22Rv1 (cell line): ENCODE data around the gene DYNLT2B.

Experiments used
- H3K27ac ChIP-seq: fragments of 450-650 bp; 2 replicates; pipeline ENCODE4 v1.5.1; 2017
- CTCF ChIP-seq: fragments of 450-650 bp; IDR thresholded peaks from 2 replicates; pipeline ENCODE4 v1.5.1; 2017; ENCODE audit warnings: mild to moderate bottlenecking
- ZFX ChIP-seq: fragments of 450-650 bp; IDR thresholded peaks from 2 replicates; pipeline ENCODE4 v1.6.1; 2017; ENCODE audit warnings: antibody characterized with exemption, borderline replicate concordance

DYNLT2B gene

GRCh38 chr3:196268284-196269163 lies 49.5 kb downstream of the DYNLT2B start:
- peak overlapping the region; percentile 57 for H3K27ac ChIP-seq
- TF ChIP-seq ZFX = no peak
- TF ChIP-seq CTCF = no peak

GRCh38 chr3:196263819-196264218 lies 54.2 kb downstream of the DYNLT2B start:
- H3K27ac ChIP-seq = no peak overlapping the region
- TF ChIP-seq ZFX (no peak), CTCF (no peak)

GRCh38 chr3:196260784-196261183 lies 57.3 kb downstream of the DYNLT2B start:
- TF ChIP-seq ZFX (no peak), CTCF (no peak)
- no peak overlapping the region for H3K27ac ChIP-seq

- no peak for TF ChIP-seq CTCF
- TF ChIP-seq ZFX = no peak
- H3K27ac ChIP-seq = no peak overlapping the region
Measured at GRCh38 chr3:196255776-196256175, 62.3 kb downstream of the DYNLT2B start.

GRCh38 chr3:196254376-196255283 lies 63.4 kb downstream of the DYNLT2B start:
- no peak overlapping the region for H3K27ac ChIP-seq
- TF ChIP-seq ZFX (no peak), CTCF (no peak)

GRCh38 chr3:196251918-196252317 lies 66.1 kb downstream of the DYNLT2B start:
- H3K27ac ChIP-seq = no peak overlapping the region
- TF ChIP-seq CTCF (no peak), ZFX (no peak)
